HG03571 (cell line): ENCODE data around the gene FNDC3A.
"Not testable (repeated sequence)": the region's sequence is repeated elsewhere in the genome, so short reads cannot be mapped to it uniquely, and the experiment has no call there.

Experiments
- ATAC-seq: cut with Tn5 transposase; IDR thresholded peaks from one replicate; pipeline ENCODE4 v1.9.1; 2021; ENCODE audit not compliant: unreplicated experiment

Gene FNDC3A

DNA sequence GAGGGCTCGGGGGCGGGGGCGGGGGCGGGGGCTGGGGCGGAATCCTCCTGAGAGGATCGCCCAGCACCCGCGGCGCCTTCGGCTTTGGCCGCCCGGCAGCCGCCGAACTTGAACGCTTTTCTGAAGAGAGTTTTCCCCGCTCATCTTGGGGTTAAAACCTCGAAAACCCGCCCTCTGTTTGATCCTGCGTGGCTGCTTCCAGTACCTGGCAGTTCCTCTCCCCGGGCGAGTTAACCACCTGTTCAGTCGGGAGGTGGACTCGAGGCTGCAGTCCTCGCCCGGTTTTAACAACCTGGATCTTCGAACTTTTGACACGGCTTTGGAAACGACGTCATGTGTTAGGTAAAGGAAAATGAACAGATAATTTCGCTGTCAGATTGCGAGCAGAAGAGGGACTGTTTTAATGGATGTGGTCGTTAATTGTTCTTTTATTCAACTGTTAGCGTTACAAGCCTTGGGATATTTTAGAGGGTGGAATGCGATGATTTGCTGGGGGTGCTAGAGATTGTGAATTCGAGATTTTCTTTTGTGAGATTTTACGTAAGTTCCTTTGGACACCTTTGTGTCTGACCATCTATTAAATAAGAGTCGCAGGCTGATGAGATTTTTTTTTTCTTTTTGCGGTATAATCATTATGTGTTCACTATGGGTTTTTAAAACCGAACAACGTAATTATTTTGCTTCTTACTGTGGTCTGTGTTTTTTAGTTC is 1.0 kb downstream of the FNDC3A start:
- ATAC-seq, result peak; percentile 6

DNA sequence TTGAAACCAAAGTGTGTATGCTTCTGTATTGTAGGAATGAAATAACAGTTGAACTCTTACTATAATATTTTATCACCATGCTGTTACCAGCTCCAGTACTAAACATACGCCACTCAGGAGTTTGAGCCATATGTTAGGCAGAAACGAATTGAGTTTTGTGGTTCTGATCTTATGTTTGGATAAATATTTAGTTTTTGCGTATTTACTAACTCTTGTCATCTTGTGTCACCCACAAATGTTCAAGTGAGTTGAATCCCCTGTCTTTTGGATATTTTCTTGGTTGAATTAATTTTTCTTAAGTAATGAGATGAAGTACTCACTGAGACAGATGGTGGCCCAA is 1.5 kb downstream of the FNDC3A start:
- ATAC-seq, result no peak

DNA sequence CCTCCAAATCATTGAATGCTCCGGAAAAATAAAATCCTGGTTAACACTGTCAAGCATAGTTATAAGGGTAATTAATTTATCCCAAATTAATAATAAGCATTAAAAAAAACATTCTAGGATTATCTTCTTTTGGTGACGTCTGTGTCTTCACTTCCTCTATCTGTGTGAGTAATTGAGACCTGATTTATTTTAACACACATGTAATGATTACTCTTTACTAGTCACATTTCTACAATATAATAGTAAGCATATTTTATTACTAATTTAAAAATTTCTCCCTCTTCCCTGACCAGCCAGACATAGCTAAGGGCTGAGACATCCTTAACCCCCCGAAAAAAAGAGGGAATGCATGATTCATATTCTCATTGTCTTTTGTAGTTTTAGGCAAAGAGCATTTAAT is 2.3 kb downstream of the FNDC3A start:
- ATAC-seq, result no peak

DNA sequence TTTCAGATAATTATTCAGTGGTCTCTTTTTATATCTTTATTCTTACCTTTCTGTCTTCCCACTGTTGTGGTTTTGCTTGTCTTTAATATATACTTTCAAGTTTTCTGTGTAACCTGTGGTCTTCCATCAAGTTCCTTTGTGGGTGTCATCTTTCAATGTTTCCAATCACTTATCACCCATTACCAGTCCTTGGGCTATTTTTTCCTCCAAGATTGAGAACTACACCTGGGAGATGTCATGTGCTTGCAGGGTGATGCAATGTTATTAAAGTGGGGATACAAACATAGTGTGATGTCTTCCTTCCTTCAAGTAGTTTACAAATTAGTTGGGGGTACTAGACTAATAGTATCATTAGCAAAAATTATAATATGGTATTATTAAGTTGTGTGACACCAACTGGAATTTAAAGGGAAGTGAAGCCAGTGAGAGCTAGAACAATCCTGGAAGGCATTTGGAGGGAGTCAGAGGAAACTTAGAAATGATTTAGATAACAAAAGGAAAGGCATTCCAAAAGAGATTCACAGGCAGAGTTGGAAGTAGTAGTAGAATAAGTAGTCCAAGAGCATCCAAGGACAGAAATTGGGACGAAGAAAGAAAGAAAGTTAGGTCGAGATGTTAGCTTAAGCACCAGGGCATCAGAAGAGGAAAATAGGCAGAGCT is 3.4 kb downstream of the FNDC3A start:
- no peak for ATAC-seq

DNA sequence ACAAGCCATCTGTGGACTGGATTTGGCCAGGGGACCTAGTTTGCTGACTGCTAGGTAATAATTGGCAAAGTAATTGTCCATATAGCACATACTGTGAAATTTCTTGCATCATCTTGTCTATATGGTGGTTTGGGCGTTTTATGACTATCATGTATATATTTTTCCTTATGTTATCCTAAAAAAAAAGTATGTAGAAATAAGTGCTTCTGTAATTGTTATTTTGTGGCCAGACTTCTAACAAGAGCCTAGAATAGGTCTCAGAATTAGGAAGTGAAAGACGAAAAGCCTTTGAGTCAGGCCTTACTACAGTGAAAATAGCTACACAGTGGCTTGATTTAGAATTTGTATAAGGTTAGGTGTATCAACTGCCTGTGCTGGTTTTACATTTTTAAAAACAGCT is 4.2 kb downstream of the FNDC3A start:
- ATAC-seq, result peak; percentile 42

DNA sequence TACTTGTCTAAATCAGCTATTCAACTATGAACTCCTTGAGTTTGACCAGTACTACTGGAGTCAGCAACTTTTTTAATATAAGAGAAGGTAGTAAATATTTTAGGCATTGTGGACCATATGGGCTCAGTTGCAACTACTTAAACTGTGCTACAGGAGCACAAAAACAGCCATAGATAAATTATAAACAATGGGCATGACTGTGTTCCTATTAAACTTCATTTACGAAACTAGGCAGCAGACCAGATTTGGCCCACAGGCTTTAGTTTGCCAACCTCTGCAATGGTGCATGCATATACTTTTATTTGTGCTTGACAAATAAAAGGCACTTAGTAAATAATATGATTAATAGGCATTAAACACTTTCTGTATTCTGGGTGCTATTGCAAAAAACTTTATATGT is 7.6 kb downstream of the FNDC3A start:
- ATAC-seq, result no peak

DNA sequence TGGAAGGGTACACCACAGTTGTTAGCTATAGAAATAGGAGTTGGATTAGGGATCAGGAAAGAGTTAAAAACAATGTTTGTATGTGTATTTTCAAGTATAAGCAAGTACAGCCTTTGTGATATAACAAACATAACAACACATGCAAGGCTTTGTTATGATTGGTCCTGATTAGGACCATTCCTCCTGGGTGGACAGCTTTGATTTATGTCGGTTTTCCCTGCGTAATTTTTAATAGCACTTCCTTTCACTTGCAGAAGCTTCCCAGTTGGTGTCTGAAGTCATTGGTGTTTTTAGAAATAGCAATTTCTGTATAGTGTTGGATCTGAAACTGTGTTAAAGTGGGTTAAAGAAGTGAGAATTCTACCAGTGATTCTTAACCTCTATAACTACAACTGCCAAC is 10.0 kb downstream of the FNDC3A start:
- ATAC-seq, result no peak

DNA sequence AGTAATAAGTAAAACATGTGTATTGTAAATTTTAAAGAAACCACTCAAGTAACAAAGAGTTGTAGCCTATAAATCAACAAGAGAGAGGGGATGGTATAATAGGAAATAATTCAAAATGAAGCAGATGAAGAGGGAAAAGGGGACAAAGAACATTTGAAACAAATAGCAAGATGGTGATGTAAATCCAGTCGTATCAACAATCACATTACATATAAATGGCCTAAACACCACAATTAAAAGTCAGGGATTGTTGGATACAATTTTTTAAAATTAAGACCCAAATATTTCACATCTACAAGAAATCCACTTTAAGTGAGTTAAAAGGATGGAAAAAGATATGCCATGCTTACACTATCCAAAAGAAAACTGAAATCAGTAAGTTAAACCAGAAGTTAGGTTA is 15.2 kb downstream of the FNDC3A start:
- ATAC-seq, result no peak

DNA sequence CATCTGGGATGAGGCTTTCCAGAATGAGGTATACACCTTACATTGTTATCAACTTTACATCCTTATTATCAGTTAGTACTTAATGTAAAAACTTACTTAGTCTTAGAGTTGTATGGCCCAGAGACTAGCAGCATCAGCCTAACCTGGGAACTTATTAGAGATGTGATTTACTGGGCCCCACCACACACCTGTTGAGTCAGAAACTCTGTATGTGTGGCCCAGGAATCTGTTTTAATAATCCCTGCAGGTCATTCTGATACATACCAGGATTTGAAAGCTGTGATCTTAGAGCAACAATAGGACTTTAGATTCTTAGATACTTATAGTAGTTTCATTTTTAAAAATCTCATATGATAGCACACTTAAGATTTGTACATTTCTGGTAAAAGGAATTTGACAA is 17.4 kb downstream of the FNDC3A start:
- ATAC-seq, result no peak

DNA sequence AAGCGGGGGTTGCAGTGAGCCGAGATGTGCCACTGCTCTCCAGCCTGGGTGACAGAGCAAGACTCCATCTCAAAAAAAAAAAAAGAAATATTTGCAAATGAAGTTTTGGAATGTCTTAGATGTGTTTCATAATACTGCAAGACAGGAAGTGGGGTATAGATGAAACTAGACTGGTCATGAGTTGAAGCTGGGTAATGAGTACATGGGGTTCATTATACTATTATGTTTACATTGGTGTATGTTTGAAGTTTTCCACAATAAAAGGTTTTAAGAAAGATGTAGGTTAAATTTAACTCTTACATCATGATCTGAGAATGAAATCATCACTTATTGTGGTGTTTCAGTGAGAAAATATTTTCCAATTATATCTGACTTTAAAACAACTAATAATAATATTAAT is 19.0 kb downstream of the FNDC3A start:
- no peak for ATAC-seq

DNA sequence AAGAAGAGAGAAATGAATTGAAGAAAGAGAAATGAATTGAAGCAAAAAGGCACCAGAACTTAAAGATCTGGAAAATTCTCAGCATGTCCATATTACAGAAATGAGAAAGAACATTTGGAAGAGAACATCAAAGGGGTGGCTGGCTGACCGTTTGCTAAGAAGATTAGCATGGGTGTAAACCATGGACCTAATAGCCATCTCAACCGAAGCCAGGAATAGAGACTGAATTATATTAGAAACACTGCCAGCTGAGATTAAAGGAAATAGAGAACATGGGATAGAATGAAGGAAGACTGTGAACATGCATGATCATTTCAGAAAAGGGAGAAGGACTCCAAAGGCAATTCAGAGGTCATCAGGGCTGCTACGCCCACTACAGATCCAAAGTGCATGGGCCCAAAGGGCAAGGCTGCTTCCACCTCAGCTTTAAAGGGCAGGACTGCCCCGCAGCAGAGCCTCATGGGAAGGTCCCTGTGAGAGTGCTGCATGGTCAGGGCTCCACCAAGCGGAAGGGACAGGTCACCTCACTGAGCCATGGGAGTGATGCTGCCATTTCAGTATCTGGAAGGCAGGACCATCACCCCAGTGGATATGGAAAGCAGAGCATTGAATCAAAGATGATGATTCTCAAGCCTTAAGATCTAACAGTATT is 23.1 kb downstream of the FNDC3A start:
- no peak for ATAC-seq

DNA sequence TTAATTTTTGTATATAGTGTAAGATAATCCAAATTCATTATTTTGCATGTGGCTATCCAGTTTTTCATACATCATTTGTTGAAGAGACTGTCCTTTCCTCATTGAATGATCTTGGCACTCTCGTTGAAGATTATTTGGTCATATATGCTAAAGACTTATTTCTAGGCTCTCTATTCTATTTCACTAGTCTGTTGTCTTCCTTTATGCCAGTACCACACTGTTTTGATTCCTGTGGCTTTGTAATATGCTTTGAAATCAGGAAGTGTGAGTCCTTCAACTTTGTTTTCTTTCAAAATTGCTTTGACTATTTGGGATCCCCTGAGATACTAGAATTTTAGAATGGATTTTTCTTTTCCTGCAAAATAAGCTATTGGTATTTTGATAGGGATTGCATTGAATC is 24.5 kb downstream of the FNDC3A start:
- no peak for ATAC-seq

DNA sequence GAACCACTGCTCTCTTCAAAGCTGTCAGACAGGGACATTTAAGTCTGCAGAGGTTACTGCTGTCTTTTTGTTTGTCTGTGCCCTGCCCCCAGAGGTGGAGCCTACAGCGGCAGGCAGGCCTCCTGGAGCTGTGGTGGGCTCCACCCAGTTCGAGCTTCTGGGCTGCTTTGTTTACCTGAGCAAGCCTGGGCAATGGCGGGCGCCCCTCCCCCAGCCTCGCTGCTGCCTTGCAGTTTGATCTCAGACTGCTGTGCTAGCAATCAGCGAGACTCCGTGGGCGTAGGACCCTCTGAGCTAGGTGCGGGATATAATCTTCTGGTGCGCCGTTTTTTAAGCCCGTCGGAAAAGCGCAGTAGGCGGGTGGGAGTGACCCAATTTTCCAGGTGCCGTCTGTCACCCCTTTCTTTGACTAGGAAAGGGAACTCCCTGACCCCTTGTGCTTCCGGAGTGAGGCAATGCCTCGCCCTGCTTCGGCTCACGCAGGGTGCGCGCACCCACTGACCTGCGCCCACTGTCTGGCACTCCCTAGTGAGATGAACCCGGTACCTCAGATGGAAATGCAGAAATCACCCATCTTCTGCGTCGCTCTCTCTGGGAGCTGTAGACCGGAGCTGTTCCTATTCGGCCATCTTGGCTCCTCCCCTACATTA is 43.4 kb downstream of the FNDC3A start:
- not testable (repeated sequence) for ATAC-seq

DNA sequence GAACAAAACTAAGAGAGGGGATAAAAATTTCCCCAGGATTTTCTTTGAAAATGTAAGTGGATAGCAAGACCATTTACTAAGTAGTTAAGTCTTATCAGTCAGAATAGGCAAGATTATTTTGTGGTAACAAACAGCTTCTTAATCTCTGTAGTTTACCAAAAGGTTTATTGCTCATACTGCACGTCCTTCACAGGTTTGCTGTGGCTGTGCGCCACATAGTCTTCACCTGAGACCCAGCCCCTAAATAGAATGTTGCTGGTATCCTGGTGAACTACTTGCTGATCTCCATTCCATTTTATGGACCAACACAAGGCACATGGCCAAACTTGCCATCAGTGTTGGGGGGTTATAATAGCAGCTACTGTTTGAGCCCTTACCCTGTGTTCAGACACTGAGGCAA is 44.6 kb downstream of the FNDC3A start:
- ATAC-seq, result no peak

DNA sequence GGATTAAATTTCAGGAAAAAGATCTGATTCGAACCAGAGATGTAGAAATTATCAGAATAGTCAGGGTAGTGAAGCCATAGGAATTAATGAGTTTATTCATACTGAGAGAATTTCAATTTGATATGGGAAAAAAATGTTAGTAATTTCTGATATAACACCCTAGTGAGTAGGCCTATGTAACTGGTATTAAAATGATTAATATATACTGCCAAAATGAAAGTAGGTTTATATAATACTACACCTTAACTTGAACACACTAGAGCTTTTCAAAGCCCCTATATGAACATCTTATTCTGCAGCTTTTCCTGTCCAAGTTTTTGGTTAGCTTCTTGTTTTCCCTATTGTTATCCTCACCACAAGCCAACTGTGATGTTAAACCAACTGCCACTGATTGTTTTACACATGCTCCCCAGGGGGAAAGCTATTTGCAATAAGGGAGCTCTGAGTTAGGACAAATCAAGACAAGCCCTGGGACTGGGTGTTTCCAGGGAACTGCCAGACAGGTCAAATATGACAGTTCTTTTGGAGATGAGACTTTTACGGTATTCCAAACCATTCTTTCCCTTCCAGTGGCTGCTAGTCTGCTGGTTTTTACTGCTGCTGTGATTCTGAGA is 45.3 kb downstream of the FNDC3A start:
- no peak for ATAC-seq

DNA sequence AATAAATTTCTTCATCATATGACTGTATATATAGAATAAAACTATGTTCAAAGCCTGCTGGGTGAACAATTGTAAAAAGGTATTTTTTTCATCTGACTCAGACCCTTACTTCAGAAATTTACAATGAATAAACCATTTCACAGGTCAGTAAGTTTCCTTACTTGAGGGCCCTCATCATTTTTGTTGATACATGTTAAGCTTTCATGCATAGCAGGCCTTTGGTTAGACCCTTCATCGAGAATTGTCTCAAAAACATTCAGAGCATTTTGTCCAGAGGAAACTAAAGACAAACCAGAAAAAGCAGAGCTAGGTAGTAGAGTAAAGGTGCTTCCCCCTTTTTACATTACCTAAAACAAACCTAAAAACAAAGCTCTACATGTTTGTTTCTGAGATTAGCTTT is 46.2 kb downstream of the FNDC3A start:
- ATAC-seq, result no peak

DNA sequence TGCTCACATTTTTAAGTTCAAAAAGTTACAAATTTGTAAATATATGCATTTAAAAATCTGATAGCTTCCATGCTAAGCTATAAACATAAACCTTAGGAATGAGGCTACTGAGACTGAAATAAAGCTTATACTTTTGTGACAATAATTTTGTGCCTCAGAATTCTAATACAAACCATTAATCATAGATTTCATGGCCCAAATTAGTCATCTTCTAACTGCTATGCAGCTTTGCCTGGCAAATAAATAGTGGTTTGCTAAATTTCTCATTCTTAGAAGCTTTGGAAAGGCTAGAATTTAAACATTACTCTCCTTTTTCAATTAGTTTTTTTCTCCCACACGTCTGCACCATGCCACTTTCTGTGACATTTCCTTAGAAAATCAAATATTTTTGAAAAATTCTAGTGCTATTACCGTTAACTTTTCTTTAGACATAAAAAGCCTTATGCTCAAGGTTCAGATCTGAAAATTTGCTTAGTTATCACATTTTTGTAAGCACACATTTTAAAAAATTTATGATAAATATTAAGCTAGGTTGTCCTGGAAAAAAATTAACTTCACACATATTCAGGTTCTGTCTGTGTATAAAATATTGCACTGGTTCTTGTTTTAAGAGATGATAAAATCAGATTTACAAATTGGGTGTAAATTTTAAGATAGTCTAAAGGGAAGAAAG is 46.9 kb downstream of the FNDC3A start:
- ATAC-seq, result no peak

DNA sequence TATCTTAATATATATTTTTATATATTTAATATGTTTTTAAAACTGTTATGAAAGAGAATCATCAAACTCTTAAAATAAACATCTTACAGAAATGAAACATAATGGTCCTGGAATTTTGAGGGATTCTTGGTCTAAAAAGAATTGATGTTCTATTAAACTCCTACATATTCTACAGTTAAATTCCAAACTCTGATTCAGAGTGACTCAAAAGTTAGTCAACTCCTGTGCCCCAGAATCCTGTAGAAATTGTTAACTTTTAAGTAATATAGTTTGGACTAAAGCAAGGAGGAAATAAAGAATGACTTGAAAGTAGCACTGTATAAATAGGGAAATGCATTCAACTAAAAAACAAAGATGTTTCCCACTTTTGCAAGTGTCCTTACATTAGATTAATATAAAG is 47.7 kb downstream of the FNDC3A start:
- no peak for ATAC-seq

DNA sequence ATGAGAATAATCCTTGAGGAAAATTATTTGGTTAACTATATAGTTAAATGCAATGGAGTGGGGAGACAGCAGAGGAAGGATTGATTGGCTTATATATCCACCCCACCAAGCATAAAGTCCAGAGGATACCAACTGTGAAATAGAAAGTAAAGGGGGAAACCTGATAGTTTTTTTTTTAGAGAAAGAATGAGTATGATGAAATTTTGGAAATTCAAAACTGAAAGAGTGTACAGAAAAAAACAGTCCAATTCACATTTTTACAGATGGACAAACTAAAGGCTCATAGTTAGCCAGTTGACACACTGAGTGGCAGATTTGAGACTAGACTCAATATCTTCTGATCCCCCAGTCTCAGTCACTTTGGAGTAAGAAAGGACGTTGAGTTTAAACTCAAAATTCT is 51.1 kb downstream of the FNDC3A start:
- no peak for ATAC-seq

DNA sequence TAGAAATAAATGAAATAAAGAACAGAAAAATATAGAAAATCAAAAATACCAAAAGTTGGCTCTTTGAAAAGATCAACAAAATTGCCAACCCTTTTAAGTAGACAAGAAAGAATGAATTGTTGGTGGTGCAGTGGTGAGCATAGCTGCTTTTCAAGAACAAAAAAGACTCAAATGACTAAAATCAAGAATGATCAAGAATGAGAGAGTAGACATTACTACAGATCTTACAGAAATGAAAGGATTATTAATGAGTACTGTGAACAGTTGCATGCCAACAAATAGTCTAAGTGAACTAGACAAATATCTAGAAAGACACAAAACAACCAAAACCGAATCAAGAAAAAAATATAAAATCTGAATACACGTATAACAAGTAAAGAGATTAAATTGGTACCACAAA is 53.9 kb downstream of the FNDC3A start:
- ATAC-seq, result no peak

DNA sequence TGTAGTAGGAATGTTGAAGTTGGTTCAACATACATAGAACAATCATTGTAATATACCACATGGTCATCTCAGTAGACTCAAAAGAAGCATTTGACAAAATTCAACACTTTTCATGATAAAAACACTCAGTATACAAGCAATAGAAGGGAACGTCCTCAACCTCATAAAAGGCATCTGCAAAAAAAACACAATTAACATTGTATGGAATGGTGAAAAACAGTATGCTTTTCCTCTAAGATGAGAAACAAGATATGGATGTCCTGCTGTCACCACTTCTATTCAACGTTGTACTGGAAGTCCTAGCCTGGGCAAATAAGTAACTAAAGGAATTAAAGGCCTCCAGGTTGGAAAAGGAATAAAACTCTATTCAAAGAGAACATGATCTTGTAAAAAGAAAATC is 54.5 kb downstream of the FNDC3A start:
- ATAC-seq, result no peak
